IMR-90 (cell line): ENCODE data around the gene LRP1B. TPM values are rescaled to one million over a fixed set of nuclear protein-coding genes. Genes with fewer than 3 reads are reported as not detected.

Experiments used
- ATAC-seq: fragments of 200-7000 bp; cut with Tn5 transposase; 2 replicates; pipeline ENCODE4 v1.9.1; 2020; ENCODE audit warnings: low read depth, mild to moderate bottlenecking, moderate library complexity
- BruUV-seq: library from RNA; stranded (reverse); fragments of 400-500 nt; replicated peaks from 2 replicates; lab custom pipeline; 2021; lab: Mats Ljungman, UMichigan
- CTCF ChIA-PET: fragments of 300-600 bp; formaldehyde crosslinking; extraction: SDS; loops from one replicate; lab custom pipeline; 2021; ENCODE audit warnings: antibody characterized with exemption; lab: Yijun Ruan, JAX
- POLR2A ChIA-PET: fragments of 300-600 bp; sonication (Branson Sonifier 250); formaldehyde crosslinking; loops from one replicate; lab custom pipeline; 2022; ENCODE audit warnings: antibody characterized with exemption; ENCODE audit not compliant: unreplicated experiment; lab: Charles Lee
- DNase-seq: peaks from one replicate; pipeline ENCODE4 v3.0.0; 2013
- H2AFZ ChIP-seq: replicated peaks from 2 replicates; pipeline ENCODE3; 2013; ENCODE audit warnings: low read length, mild to moderate bottlenecking; ENCODE audit not compliant: poor library complexity
- H2AK5ac ChIP-seq: 2 replicates; pipeline ENCODE4 v1.6.1; 2013; ENCODE audit warnings: low read depth, low read length, inconsistent platforms
- H2AK9ac ChIP-seq: replicated peaks from 2 replicates; pipeline ENCODE3; 2013; ENCODE audit warnings: mild to moderate bottlenecking, low read depth, low read length, moderate library complexity; ENCODE audit not compliant: poor library complexity
- H2BK120ac ChIP-seq: 2 replicates; pipeline ENCODE4 v1.6.1; 2013; ENCODE audit warnings: low read depth, low read length, inconsistent platforms
- H2BK15ac ChIP-seq: 3 replicates; pipeline ENCODE4 v1.6.1; 2013; ENCODE audit warnings: low read depth, low read length, inconsistent platforms
- H2BK20ac ChIP-seq: 2 replicates; pipeline ENCODE4 v1.6.1; 2013; ENCODE audit warnings: low read depth, mild to moderate bottlenecking, inconsistent platforms, low read length, moderate library complexity
- H2BK5ac ChIP-seq: 2 replicates; pipeline ENCODE4 v1.6.1; 2013; ENCODE audit warnings: mild to moderate bottlenecking, low read depth, low read length, inconsistent platforms; ENCODE audit not compliant: poor library complexity, severe bottlenecking
- H3K14ac ChIP-seq: replicated peaks from 2 replicates; pipeline ENCODE4 v1.6.1; 2013; ENCODE audit warnings: low read depth, low read length, inconsistent platforms
- H3K18ac ChIP-seq: 2 replicates; pipeline ENCODE4 v1.6.1; 2013; ENCODE audit warnings: low read depth, low read length, control low read depth
- H3K23ac ChIP-seq: 2 replicates; pipeline ENCODE4 v1.6.1; 2013; ENCODE audit warnings: low read depth, low read length, inconsistent platforms
- H3K27ac ChIP-seq: 2 replicates; pipeline ENCODE4 v1.5.1; 2013; ENCODE audit warnings: mild to moderate bottlenecking, control low read depth, low read length; ENCODE audit not compliant: insufficient read depth
- H3K27me3 ChIP-seq: 2 replicates; pipeline ENCODE4 v1.6.1; 2013; ENCODE audit warnings: low read length; ENCODE audit not compliant: control insufficient read depth, insufficient read depth
- H3K36me3 ChIP-seq: 2 replicates; pipeline ENCODE4 v1.6.1; 2013; ENCODE audit warnings: low read length, mixed read lengths; ENCODE audit not compliant: control insufficient read depth, insufficient read depth
- H3K4ac ChIP-seq: 2 replicates; pipeline ENCODE4 v1.6.1; 2013; ENCODE audit warnings: low read depth, low read length, inconsistent platforms
- H3K4me1 ChIP-seq: 2 replicates; pipeline ENCODE4 v1.6.1; 2013; ENCODE audit warnings: low read length, mixed read lengths; ENCODE audit not compliant: control insufficient read depth, insufficient read depth
- H3K4me2 ChIP-seq: 2 replicates; pipeline ENCODE4 v1.6.1; 2013; ENCODE audit warnings: low read depth, mild to moderate bottlenecking, control low read depth, low read length, moderate library complexity
- H3K4me3 ChIP-seq: 2 replicates; pipeline ENCODE4 v1.5.1; 2013; ENCODE audit warnings: low read depth, mild to moderate bottlenecking, control low read depth, low read length, moderate library complexity; ENCODE audit not compliant: insufficient read depth
- H3K56ac ChIP-seq: 2 replicates; pipeline ENCODE4 v1.6.1; 2013; ENCODE audit warnings: low read length, inconsistent platforms; ENCODE audit not compliant: insufficient read depth; ENCODE audit errors: extremely low read depth
- H3K79me1 ChIP-seq, 2 experiments: 2 replicates each; pipeline ENCODE4 v1.6.1; 2013; ENCODE audit warnings: low read length in 2 of 2, inconsistent platforms in 1 of 2, low read depth in 1 of 2
- H3K9ac ChIP-seq: 2 replicates; pipeline ENCODE4 v1.6.1; 2013; ENCODE audit warnings: low read depth, low read length, control low read depth
- H3K9me1 ChIP-seq: 2 replicates; pipeline ENCODE4 v1.6.1; 2013; ENCODE audit warnings: low read length, inconsistent platforms; ENCODE audit not compliant: insufficient read depth
- H3K9me3 ChIP-seq: 2 replicates; pipeline ENCODE4 v1.6.1; 2013; ENCODE audit warnings: low read length; ENCODE audit not compliant: control insufficient read depth, insufficient read depth
- H4K20me1 ChIP-seq: 2 replicates; pipeline ENCODE4 v1.6.1; 2013; ENCODE audit warnings: low read length, inconsistent platforms; ENCODE audit not compliant: insufficient read depth
- H4K5ac ChIP-seq: 2 replicates; pipeline ENCODE4 v1.6.1; 2013; ENCODE audit warnings: mild to moderate bottlenecking, low read depth, low read length, control low read depth
- H4K8ac ChIP-seq, 2 experiments: 2 replicates each; pipeline ENCODE4 v1.6.1; 2013; ENCODE audit warnings: low read depth in 2 of 2, low read length in 2 of 2, control low read depth in 1 of 2, inconsistent platforms in 1 of 2
- H4K91ac ChIP-seq: 2 replicates; pipeline ENCODE4 v1.6.1; 2013; ENCODE audit warnings: low read depth, low read length, inconsistent platforms; ENCODE audit not compliant: insufficient read depth
- MAFK ChIP-seq: IDR thresholded peaks from 2 replicates; pipeline ENCODE4 v1.6.1; 2012; ENCODE audit warnings: low read depth, low read length, improper control_type of control experiment
- MXI1 ChIP-seq: IDR thresholded peaks from 2 replicates; pipeline ENCODE4 v1.6.1; 2012; ENCODE audit warnings: low read depth, mild to moderate bottlenecking, low read length, moderate library complexity, borderline replicate concordance
- NFE2L2 ChIP-seq: fragments of 150-350 bp; IDR thresholded peaks from 2 replicates; pipeline ENCODE4 v1.6.1; 2016; ENCODE audit warnings: low read depth, mild to moderate bottlenecking, low read length
- POLR2A ChIP-seq: IDR thresholded peaks from 2 replicates; pipeline ENCODE4 v1.6.1; 2012; ENCODE audit warnings: mild to moderate bottlenecking, low read depth, low read length
- RFX5 ChIP-seq: IDR thresholded peaks from 2 replicates; pipeline ENCODE4 v1.8.0; 2012; ENCODE audit warnings: low read depth, mild to moderate bottlenecking, low read length, moderate library complexity
- SMC3 ChIP-seq: fragments of 150-350 bp; IDR thresholded peaks from 2 replicates; pipeline ENCODE4 v1.6.1; 2016; ENCODE audit warnings: low read depth, mild to moderate bottlenecking, antibody characterized with exemption, low read length, moderate library complexity
- dilution Hi-C: fragments of 300-500 bp; cut with HindIII; formaldehyde crosslinking; loops from one replicate; pipeline ENCODE4 v1.14.3; 2018; ENCODE audit warnings: low sequenced_read_pairs; ENCODE audit not compliant: unreplicated experiment
- in situ Hi-C: fragments of 300-500 bp; cut with MboI; formaldehyde crosslinking; loops from 3 replicates; pipeline ENCODE4 v1.14.3; 2019; ENCODE audit warnings: low sequenced_read_pairs, inconsistent platforms, mixed read lengths
- intact Hi-C: fragments of 100-400 bp; cut with micrococcal nuclease; formaldehyde crosslinking; loops from 2 replicates; pipeline ENCODE4 v1.10.0; 2022
- polyA plus RNA-seq, 3 experiments: library from polyadenylated mRNA; depleted of rRNA; stranded (reverse); fragments of >200 nt; gene quantifications; 2 replicates each; pipeline ENCODE4 v1.2.3, GENCODE V29; 2012; ENCODE audit warnings: low replicate concordance in 1 of 3
- total RNA-seq: library from RNA; depleted of rRNA; stranded (reverse); fragments of >200 nt; gene quantifications from 2 replicates; pipeline ENCODE4 v1.2.3, GENCODE V29; 2012

The LRP1B gene
- total and polyA plus RNA-seq, 2 of the 4 experiments (the other 2 are of a cell fraction): under 0.01 to 0.02 TPM

DNA sequence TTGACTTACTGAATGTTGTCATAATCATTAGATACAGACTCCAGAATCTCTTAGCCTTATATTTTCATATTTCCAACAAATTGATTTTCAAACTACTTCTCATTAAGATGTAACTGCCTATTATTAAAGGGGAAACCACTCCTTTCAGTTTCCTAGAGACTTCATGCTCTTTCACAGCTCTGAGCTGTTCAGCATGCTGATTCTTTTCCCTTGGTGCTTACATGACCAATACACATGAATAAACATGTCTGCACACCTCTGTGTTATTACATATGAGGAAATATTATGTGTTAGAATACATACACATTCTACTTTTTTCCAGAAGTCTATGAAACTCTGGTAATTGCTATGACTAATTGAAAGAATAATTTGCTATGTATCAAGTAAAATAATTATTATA lies 200.0 kb downstream of the LRP1B start:
- Histone ChIP-seq H3K9me3 (no peaks in the 10 kb centered on the region), H3K79me1 (no peaks in the 10 kb centered on the region), H4K8ac (no peak overlapping the region), H2AFZ (no peak overlapping the region), H4K20me1 (no peaks in the 10 kb centered on the region), H3K9ac (no peak overlapping the region), H3K18ac (no peak overlapping the region), H3K56ac (no peak overlapping the region), H2BK120ac (no peak overlapping the region), H3K9me1 (no peaks in the 10 kb centered on the region), H2BK15ac (no peak overlapping the region), H3K4me1 (no peaks in the 10 kb centered on the region), H3K27me3 (no peaks in the 10 kb centered on the region), H3K14ac (no peak overlapping the region), H3K36me3 (no peaks in the 10 kb centered on the region), H4K91ac (no peak overlapping the region), H3K4me3 (no peak overlapping the region), H2AK9ac (no peak overlapping the region), H2AK5ac (no peak overlapping the region), H2BK20ac (no peak overlapping the region), H3K4ac (no peak overlapping the region), H4K5ac (no peak overlapping the region), H3K4me2 (no peak overlapping the region), H3K23ac (no peak overlapping the region), H3K27ac (no peak overlapping the region), H2BK5ac (no peak overlapping the region)
- DNase-seq (no peak), ATAC-seq (no peak)
- ChIA-PET CTCF (no interaction called here), POLR2A (no interaction called here)
- intact Hi-C loops: no loop called here
- in situ Hi-C loops: no loop called here
- dilution Hi-C loops: no loop called here
- TF ChIP-seq POLR2A: no peak
- no peak for TF ChIP-seq NFE2L2
- no peak for TF ChIP-seq SMC3
- no peak for TF ChIP-seq MXI1
- no peak for TF ChIP-seq RFX5
- TF ChIP-seq MAFK: no peak
- BruUV-seq: no TSS peak
